Fibroblast of lung (primary cell): ENCODE measurements around the gene NAT8L. TPM values are rescaled to one million over a fixed set of nuclear protein-coding genes. Genes with fewer than 3 reads are reported as not detected.

Source experiments
- DNase-seq, 2 donors: peaks; one replicate each; pipeline versions ENCODE4 v3.0.0 to v3.0.0-alpha.2; 2010; ENCODE audit warnings: low read depth in 2 of 2
- H2AFZ ChIP-seq: 2 replicates; pipeline ENCODE4 v1.5.1; 2012; ENCODE audit warnings: low read length, control low read depth, inconsistent platforms
- H3K27ac ChIP-seq: 2 replicates; pipeline ENCODE4 v1.5.1; 2011; ENCODE audit warnings: low read length, control low read depth; ENCODE audit not compliant: insufficient read depth
- H3K27me3 ChIP-seq: 2 replicates; pipeline ENCODE4 v1.5.1; 2011; ENCODE audit warnings: mild to moderate bottlenecking, low read length; ENCODE audit not compliant: control insufficient read depth, insufficient read depth
- H3K36me3 ChIP-seq: 2 replicates; pipeline ENCODE4 v1.5.1; 2011; ENCODE audit warnings: low read length; ENCODE audit not compliant: control insufficient read depth, insufficient read depth
- H3K4me1 ChIP-seq: 2 replicates; pipeline ENCODE4 v1.5.1; 2011; ENCODE audit warnings: low read length; ENCODE audit not compliant: control insufficient read depth, insufficient read depth; ENCODE audit errors: extremely low read depth
- H3K4me2 ChIP-seq: 2 replicates; pipeline ENCODE4 v1.5.1; 2011; ENCODE audit warnings: low read length, control low read depth; ENCODE audit not compliant: insufficient read depth; ENCODE audit errors: extremely low read depth
- H3K4me3 ChIP-seq, 4 experiments: fragments of 200-600 bp in 1 of 4; sonication (generic) in 1 of 4; replicated peaks in 1 of 4; 2 replicates each; pipeline ENCODE4 v1.5.1; 2011 to 2016; ENCODE audit warnings: low read length in 4 of 4, low read depth in 3 of 4, mild to moderate bottlenecking in 3 of 4, control low read depth in 2 of 4, inconsistent platforms in 1 of 4, mixed read lengths in 1 of 4; ENCODE audit not compliant: insufficient read depth in 1 of 4; ENCODE audit errors: control extremely low read depth in 1 of 4
- H3K79me2 ChIP-seq: 2 replicates; pipeline ENCODE4 v1.5.1; 2012; ENCODE audit warnings: mild to moderate bottlenecking, low read length, inconsistent platforms; ENCODE audit not compliant: control insufficient read depth, insufficient read depth
- H3K9ac ChIP-seq: 2 replicates; pipeline ENCODE4 v1.5.1; 2011; ENCODE audit warnings: mild to moderate bottlenecking, low read length, control low read depth; ENCODE audit not compliant: insufficient read depth
- H3K9me3 ChIP-seq: 2 replicates; pipeline ENCODE4 v1.5.1; 2012; ENCODE audit warnings: low read depth, low read length; ENCODE audit not compliant: control insufficient read depth, insufficient read depth
- H4K20me1 ChIP-seq: 2 replicates; pipeline ENCODE4 v1.5.1; 2011; ENCODE audit warnings: low read length; ENCODE audit not compliant: control insufficient read depth, insufficient read depth; ENCODE audit errors: extremely low read depth
- EZH2 ChIP-seq: IDR thresholded peaks from 2 replicates; pipeline ENCODE4 v1.5.1; 2012; ENCODE audit warnings: low read length, control low read depth, mild to moderate bottlenecking; ENCODE audit errors: missing control alignments
- polyA plus RNA-seq, 2 donors: library from polyadenylated mRNA; depleted of rRNA in 1 of 2; stranded (reverse) in 1 of 2; unstranded in 1 of 2; fragments of >200 nt; gene quantifications; 2 replicates each; pipeline ENCODE4 v1.2.1, GENCODE V29; 2011 to 2012; ENCODE audit warnings: missing spikeins in 1 of 2
- total RNA-seq: library from RNA; depleted of rRNA; stranded (reverse); fragments of >200 nt; gene quantifications from 2 replicates; pipeline ENCODE4 v1.2.1, GENCODE V29; 2014
- TF ChIP-seq, protein P1 (sequence below), 2 donors: IDR thresholded peaks in 1 of 2; conservative IDR thresholded peaks in 1 of 2; 1 replicate in 1 of 2; 2 replicates in 1 of 2; pipeline ENCODE4 v1.5.1; 2011 to 2012; ENCODE audit warnings: low read length in 2 of 2, control low read depth in 1 of 2, inconsistent platforms in 1 of 2, low read depth in 1 of 2, mild to moderate bottlenecking in 1 of 2

The NAT8L gene
- total and polyA plus RNA-seq, 2 donors (not counting 1 experiment from before 2014, with no cell fraction given), result 0.01 to 0.17 TPM

DNA sequence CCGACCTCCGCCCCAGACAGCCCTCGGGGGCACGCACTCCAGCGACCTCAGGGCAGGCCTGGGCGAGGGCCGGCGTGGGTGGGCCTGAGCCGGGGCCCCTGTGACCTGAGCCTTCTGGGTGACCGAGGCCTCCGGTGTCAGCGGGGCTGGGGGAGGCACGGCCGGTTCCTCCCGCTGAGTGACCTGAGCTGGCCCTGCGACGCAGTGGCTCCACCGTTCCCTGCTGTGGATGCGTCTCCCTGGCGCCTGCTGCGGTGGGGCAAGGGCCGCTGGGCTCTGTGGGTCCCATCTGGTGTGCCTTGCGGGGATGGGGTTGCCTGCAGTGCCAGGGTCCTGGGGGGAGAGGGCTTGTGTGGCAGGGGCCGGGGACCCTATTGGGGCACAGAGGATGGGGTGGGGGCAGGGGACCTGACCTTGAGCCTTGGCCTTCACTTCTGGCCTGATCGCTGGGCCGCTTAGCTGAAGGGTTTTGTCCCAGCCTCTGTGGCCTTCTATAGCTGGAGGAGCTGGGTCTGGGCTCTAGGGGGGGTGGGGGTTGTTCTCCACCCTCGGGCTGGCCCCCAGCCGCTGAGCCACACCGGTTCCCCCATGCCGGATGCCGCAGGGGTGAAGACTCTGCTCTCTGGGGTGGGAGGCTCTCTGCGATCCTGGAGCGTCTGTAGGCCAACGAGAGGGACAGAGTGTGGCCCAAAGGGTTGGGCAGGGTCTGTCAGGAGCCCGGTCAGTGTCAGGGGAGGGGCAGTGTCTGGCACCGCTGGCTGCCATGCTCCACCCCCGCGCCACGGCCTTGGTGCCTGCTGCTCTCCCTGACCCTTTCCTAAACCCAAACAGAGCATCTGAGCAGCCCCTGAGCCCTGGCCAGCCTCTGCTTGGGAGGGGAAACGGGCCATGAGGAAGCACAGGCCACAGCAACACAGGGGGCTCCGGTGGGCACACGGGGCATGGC, 2.3 kb downstream of the NAT8L start:
- Histone ChIP-seq H3K9ac (no peak overlapping the region), H3K4me1 (no peaks in the 10 kb centered on the region), H3K4me3 (no peak overlapping the region), H3K4me2 (no peak overlapping the region), H4K20me1 (no peaks in the 10 kb centered on the region), H3K36me3 (no peaks in the 10 kb centered on the region), H3K27ac (no peak overlapping the region), H3K27me3 (peaks cover 20% of the 10 kb centered on the region), H3K79me2 (no peaks in the 10 kb centered on the region), H2AFZ (no peak overlapping the region), H3K9me3 (no peaks in the 10 kb centered on the region)
- no peak for TF ChIP-seq EZH2
- TF ChIP-seq, protein P1, sequence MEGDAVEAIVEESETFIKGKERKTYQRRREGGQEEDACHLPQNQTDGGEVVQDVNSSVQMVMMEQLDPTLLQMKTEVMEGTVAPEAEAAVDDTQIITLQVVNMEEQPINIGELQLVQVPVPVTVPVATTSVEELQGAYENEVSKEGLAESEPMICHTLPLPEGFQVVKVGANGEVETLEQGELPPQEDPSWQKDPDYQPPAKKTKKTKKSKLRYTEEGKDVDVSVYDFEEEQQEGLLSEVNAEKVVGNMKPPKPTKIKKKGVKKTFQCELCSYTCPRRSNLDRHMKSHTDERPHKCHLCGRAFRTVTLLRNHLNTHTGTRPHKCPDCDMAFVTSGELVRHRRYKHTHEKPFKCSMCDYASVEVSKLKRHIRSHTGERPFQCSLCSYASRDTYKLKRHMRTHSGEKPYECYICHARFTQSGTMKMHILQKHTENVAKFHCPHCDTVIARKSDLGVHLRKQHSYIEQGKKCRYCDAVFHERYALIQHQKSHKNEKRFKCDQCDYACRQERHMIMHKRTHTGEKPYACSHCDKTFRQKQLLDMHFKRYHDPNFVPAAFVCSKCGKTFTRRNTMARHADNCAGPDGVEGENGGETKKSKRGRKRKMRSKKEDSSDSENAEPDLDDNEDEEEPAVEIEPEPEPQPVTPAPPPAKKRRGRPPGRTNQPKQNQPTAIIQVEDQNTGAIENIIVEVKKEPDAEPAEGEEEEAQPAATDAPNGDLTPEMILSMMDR (conservative IDR thresholded peaks at IDR 0.05 in 1 of 2, IDR thresholded peaks at IDR 0.05 in 1 of 2; ENCODE audit: low read depth in 1 of 2, low read length in 2 of 2), result no peak
- no peak for DNase-seq

- no peaks in the 10 kb centered on the region for H3K4me1 ChIP-seq
- no peak overlapping the region for H3K4me3 ChIP-seq
- H3K9me3 ChIP-seq, result no peaks in the 10 kb centered on the region
- H3K27me3 ChIP-seq, result peaks cover 13% of the 10 kb centered on the region
- no peaks in the 10 kb centered on the region for H3K36me3 ChIP-seq
- H3K79me2 ChIP-seq, result no peaks in the 10 kb centered on the region
- no peak for DNase-seq
- H3K27ac ChIP-seq, result no peak overlapping the region
- no peaks in the 10 kb centered on the region for H4K20me1 ChIP-seq
- H3K9ac ChIP-seq, result no peak overlapping the region
- H2AFZ ChIP-seq, result no peak overlapping the region
- TF ChIP-seq, protein P1 (conservative IDR thresholded peaks at IDR 0.05 in 1 of 2, IDR thresholded peaks at IDR 0.05 in 1 of 2; ENCODE audit: low read depth in 1 of 2, low read length in 2 of 2), result no peak
- no peak for TF ChIP-seq EZH2
- H3K4me2 ChIP-seq, result no peak overlapping the region
These were observed 3.2 kb downstream of the NAT8L start for GRCh38 chr4:2062168-2062807.

DNA sequence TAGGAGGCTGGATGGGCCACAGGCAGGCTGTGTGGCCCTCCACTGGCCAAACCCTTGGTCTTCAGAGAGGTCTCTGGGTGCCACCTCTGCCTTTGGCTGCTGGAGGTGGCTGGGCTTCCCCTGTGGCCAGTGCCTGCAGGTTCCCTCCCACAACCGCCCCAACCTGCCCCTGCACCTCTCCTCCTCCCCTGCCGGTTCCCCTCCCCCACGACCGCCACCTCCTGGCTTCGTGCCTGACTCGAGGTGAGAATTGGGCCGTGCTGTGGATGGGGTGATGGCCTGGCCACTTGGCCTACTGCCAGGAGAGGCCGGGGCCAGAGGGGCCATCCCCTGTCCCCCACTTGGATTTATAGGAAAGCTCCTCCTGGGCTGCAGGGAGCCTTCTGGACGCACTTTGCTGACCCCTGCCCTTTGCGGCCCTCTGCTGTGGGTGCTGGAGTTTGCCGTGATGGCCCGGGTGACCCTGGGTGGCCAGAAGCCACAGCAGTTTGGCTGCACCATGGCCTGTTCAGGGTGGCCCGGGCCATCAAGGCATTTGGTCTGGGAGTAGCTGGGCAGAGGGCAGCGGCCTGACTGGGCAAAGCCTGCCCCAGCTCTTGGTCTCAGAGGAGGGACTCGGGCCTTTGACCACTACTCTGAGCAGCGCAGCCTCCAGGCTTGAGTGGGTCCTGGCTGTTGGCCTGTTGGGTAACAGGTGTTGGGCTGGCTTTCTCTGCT, 3.8 kb downstream of the NAT8L start:
- H3K27ac ChIP-seq, result no peak overlapping the region
- H3K9me3 ChIP-seq, result no peaks in the 10 kb centered on the region
- no peak overlapping the region for H2AFZ ChIP-seq

More for the DNA sequence above, 3.8 kb downstream of the NAT8L start:
- Histone ChIP-seq H3K79me2 (no peaks in the 10 kb centered on the region), H3K4me3 (no peak overlapping the region), H3K36me3 (no peaks in the 10 kb centered on the region), H4K20me1 (no peaks in the 10 kb centered on the region), H3K27me3 (peaks cover 7% of the 10 kb centered on the region), H3K4me1 (no peaks in the 10 kb centered on the region), H3K4me2 (no peak overlapping the region), H3K9ac (no peak overlapping the region)
- DNase-seq, result no peak
- TF ChIP-seq, protein P1 (conservative IDR thresholded peaks at IDR 0.05 in 1 of 2, IDR thresholded peaks at IDR 0.05 in 1 of 2; ENCODE audit: low read depth in 1 of 2, low read length in 2 of 2), result no peak
- no peak for TF ChIP-seq EZH2
